Measurements from ENCODE around the gene PDE6D. TPM values are rescaled to one million over a fixed set of nuclear protein-coding genes. Genes with fewer than 3 reads are reported as not detected.
A peak's percentile ranks its signal among the peaks of the same experiment; 100 is the strongest.
"Not testable (repeated sequence)": the region's sequence is repeated elsewhere in the genome, so short reads cannot be mapped to it uniquely, and the experiment has no call there.

The PDE6D gene
- total and polyA plus RNA-seq, 2 of the 13 experiments (the other 11 are each of a cell fraction or from before 2014, with no cell fraction given) = 14.1 to 23.2 TPM

GRCh38 chr2:231748153-231748896 is 32.8 kb downstream of the PDE6D start:
- intact Hi-C loops (cut with micrococcal nuclease; ENCODE audit: unreplicated experiment); POLR2A ChIA-PET: not testable (repeated sequence)
- ATAC-seq = peak; percentile 44

More at GRCh38 chr2:231748153-231748896, 32.8 kb downstream of the PDE6D start:
- 0 out of 2 replicates have a peak, but pooled peaks have one; percentile 8 for TF ChIP-seq ZNF687 (CRISPR knock-in tag; IDR thresholded peaks at IDR 0.05)
- TF ChIP-seq ZNF598 (CRISPR knock-in tag; IDR thresholded peaks at IDR 0.05; ENCODE audit: borderline replicate concordance) = 0 out of 2 replicates have a peak, but pooled peaks have one; percentile 24
- H3K9ac ChIP-seq (ENCODE audit: insufficient read depth, low read depth, low read length); H3K4me3 ChIP-seq (replicated peaks in 1 of 3; ENCODE audit: insufficient read depth in 1 of 3, low read depth in 2 of 3, low read length in 3 of 3); H3K4me2 ChIP-seq (ENCODE audit: low read depth, low read length); H2AFZ ChIP-seq (ENCODE audit: low read length); BruUV-seq (replicated peaks); FAIRE-seq; H3K79me2 ChIP-seq (ENCODE audit: insufficient read depth, low read length); DNase-seq (ENCODE audit: low spot score); H4K20me1 ChIP-seq (ENCODE audit: insufficient read depth, low read length); H3K27ac ChIP-seq (ENCODE audit: extremely low read length, insufficient read depth, low read length); H3K9me3 ChIP-seq (ENCODE audit: low read length); CTCF ChIA-PET (ENCODE audit: low intra/inter-chr PET ratio, low total read pairs); H3K36me3 ChIP-seq (replicated peaks in 1 of 2; ENCODE audit: control insufficient read depth in 1 of 2, insufficient read depth in 2 of 2, low read length in 2 of 2); in situ Hi-C loops (cut with HindIII; ENCODE audit: extremely low pct_ligation_motif_present, low pct_unique_long_range_greater_than_20kb): not testable (repeated sequence)
- Histone ChIP-seq H3K27me3 (ENCODE audit: control insufficient read depth in 1 of 2, insufficient read depth in 2 of 2, low read length in 2 of 2) (peaks cover 0 to 10% of the 10 kb centered on the region in 2 experiments; a peak in 3 of 5 replicates), H3K4me1 (ENCODE audit: insufficient read depth, low read length) (peaks cover 19% of the 10 kb centered on the region)
- 33% methylated on average over 6 of the region's 6 CpGs for WGBS (ENCODE audit: low lambda C conversion rate)
